Glutamatergic neuron (in vitro differentiated cells): ENCODE measurements around the gene CCDC61. TPM values are rescaled to one million over a fixed set of nuclear protein-coding genes. Genes with fewer than 3 reads are reported as not detected.

Experiments
- DNase-seq: peaks from one replicate; pipeline ENCODE4 v3.0.0; 2022
- H3K27ac Mint-ChIP-seq: one replicate; pipeline ENCODE4 v1.8.0; 2020; ENCODE audit warnings: mild to moderate bottlenecking, mixed read lengths, inconsistent platforms; ENCODE audit not compliant: unreplicated experiment
- H3K27me3 Mint-ChIP-seq: one replicate; pipeline ENCODE4 v1.8.0; 2020; ENCODE audit warnings: mild to moderate bottlenecking, moderate library complexity, mixed read lengths, inconsistent platforms; ENCODE audit not compliant: unreplicated experiment
- H3K36me3 Mint-ChIP-seq: one replicate; pipeline ENCODE4 v1.8.0; 2020; ENCODE audit warnings: mild to moderate bottlenecking, mixed read lengths, inconsistent platforms; ENCODE audit not compliant: unreplicated experiment
- H3K4me1 Mint-ChIP-seq: one replicate; pipeline ENCODE4 v1.8.0; 2020; ENCODE audit warnings: mild to moderate bottlenecking, low read depth, mixed read lengths, inconsistent platforms; ENCODE audit not compliant: unreplicated experiment
- H3K4me3 Mint-ChIP-seq: one replicate; pipeline ENCODE4 v1.8.0; 2020; ENCODE audit warnings: mild to moderate bottlenecking, mixed read lengths, inconsistent platforms; ENCODE audit not compliant: unreplicated experiment
- H3K9me3 Mint-ChIP-seq: one replicate; pipeline ENCODE4 v1.8.0; 2020; ENCODE audit warnings: mild to moderate bottlenecking, moderate library complexity, mixed read lengths, inconsistent platforms; ENCODE audit not compliant: unreplicated experiment
- total RNA-seq: library from RNA; stranded (reverse); fragmentation: NEBNext Ultra II Directional; extraction: Animal tissue kit (Norgen Biotek cat#: 25700); gene quantifications from one replicate; pipeline ENCODE4 v1.2.1, GENCODE V29; 2021; ENCODE audit not compliant: unreplicated experiment
- TF ChIP-seq, protein P1 (sequence below): fragments of 200-600 bp; sonication (generic); IDR thresholded peaks from one replicate; pipeline ENCODE4 v1.5.0; 2021; ENCODE audit not compliant: partially characterized antibody, unreplicated experiment

CCDC61 gene
- total RNA-seq, 1 donor from 2014 or later = 33.5 TPM

DNA sequence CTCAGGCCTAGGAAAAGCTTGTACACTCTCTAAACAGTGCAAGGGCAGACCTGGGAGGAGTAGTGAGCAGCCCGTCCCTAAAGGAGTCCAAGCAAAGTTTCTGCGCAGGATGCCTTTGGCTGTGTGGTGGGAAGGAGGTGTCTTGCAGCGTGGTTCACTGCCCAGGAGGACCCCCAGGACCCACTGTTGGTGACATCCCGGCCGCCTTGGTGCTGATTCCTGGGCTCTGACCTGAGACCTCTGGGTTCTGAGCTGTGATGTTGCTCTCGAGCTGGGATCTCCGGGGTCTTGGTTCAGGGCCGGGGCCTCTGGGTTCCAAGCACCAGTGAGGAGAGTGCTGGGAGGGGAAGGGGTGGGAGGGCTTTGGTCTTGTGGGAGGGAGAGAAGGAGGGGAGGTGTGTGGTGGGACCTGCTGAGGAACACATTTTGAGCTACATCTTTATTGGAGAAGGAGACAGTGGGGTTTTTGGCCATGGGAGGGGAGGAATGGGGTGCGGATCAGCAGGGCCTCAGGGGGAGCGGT is 23.5 kb downstream of the CCDC61 start:
- Mint-ChIP-seq H3K27me3 (peaks cover 19% of the 10 kb centered on the region), H3K36me3 (no peaks in the 10 kb centered on the region), H3K27ac (peak overlapping the region; percentile 22), H3K4me1 (peaks cover 16% of the 10 kb centered on the region), H3K4me3 (no peak overlapping the region), H3K9me3 (peaks cover 10% of the 10 kb centered on the region)
- DNase-seq = no peak
- TF ChIP-seq, protein P1, sequence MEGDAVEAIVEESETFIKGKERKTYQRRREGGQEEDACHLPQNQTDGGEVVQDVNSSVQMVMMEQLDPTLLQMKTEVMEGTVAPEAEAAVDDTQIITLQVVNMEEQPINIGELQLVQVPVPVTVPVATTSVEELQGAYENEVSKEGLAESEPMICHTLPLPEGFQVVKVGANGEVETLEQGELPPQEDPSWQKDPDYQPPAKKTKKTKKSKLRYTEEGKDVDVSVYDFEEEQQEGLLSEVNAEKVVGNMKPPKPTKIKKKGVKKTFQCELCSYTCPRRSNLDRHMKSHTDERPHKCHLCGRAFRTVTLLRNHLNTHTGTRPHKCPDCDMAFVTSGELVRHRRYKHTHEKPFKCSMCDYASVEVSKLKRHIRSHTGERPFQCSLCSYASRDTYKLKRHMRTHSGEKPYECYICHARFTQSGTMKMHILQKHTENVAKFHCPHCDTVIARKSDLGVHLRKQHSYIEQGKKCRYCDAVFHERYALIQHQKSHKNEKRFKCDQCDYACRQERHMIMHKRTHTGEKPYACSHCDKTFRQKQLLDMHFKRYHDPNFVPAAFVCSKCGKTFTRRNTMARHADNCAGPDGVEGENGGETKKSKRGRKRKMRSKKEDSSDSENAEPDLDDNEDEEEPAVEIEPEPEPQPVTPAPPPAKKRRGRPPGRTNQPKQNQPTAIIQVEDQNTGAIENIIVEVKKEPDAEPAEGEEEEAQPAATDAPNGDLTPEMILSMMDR = no peak

GRCh38 chr19:46019270-46019669 is 24.0 kb downstream of the CCDC61 start:
- Mint-ChIP-seq H3K4me1 (peaks cover 16% of the 10 kb centered on the region), H3K4me3 (no peak overlapping the region), H3K27me3 (peaks cover 19% of the 10 kb centered on the region), H3K27ac (peak overlapping the region; percentile 22), H3K36me3 (peaks cover 4% of the 10 kb centered on the region), H3K9me3 (peaks cover 10% of the 10 kb centered on the region)
- no peak for DNase-seq
- TF ChIP-seq, protein P1 = no peak

- Mint-ChIP-seq H3K9me3 (peaks cover 7% of the 10 kb centered on the region), H3K4me3 (no peak overlapping the region), H3K36me3 (peaks cover 6% of the 10 kb centered on the region), H3K27ac (no peak overlapping the region), H3K27me3 (peaks cover 10% of the 10 kb centered on the region), H3K4me1 (peaks cover 12% of the 10 kb centered on the region)
- TF ChIP-seq, protein P1 = no peak
- no peak for DNase-seq
These were observed 25.5 kb downstream of the CCDC61 start for GRCh38 chr19:46020819-46021125.

GRCh38 chr19:46021531-46022041 is 26.3 kb downstream of the CCDC61 start:
- Mint-ChIP-seq H3K36me3 (peaks cover 14% of the 10 kb centered on the region), H3K4me1 (peaks cover 10% of the 10 kb centered on the region), H3K9me3 (peaks cover 4% of the 10 kb centered on the region), H3K27ac (no peak overlapping the region), H3K4me3 (no peak overlapping the region), H3K27me3 (peaks cover 8% of the 10 kb centered on the region)
- DNase-seq = no peak
- TF ChIP-seq, protein P1 = no peak

DNA sequence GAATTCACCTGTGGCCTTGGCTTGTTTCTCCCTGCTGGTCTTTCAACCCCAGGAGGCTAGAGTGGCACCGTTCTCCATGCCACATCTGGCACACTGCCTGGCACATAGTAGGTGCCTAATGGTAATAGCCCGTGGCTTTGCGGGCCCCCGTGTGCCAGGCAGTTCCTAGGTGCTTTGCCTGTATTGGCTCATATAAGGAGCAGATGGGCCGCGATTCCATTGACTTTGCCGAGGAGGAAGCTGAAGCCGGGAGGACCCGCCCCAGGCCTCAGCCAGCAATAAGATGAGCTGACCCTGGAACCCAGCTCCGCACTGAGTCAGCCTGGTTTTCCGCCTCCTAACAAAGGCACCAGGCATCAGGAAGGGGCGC is 26.8 kb downstream of the CCDC61 start:
- peaks cover 10% of the 10 kb centered on the region for H3K4me1 Mint-ChIP-seq
- H3K27ac Mint-ChIP-seq = no peak overlapping the region
- H3K27me3 Mint-ChIP-seq = peaks cover 7% of the 10 kb centered on the region
- H3K9me3 Mint-ChIP-seq = peaks cover 4% of the 10 kb centered on the region
- H3K4me3 Mint-ChIP-seq = no peak overlapping the region
- TF ChIP-seq, protein P1 = no peak
- peaks cover 18% of the 10 kb centered on the region for H3K36me3 Mint-ChIP-seq
- DNase-seq = no peak
